AG04450 (cell line): ENCODE results near the gene GPC5. TPM values are rescaled to one million over a fixed set of nuclear protein-coding genes. Genes with fewer than 3 reads are reported as not detected.
"Not testable (repeated sequence)": the region's sequence is repeated elsewhere in the genome, so short reads cannot be mapped to it uniquely, and the experiment has no call there.

Experiments used
- CTCF ChIA-PET: fragments of 300-600, 350-600 bp; formaldehyde crosslinking; extraction: SDS; loops from one replicate; lab custom pipeline; 2022; ENCODE audit warnings: antibody characterized with exemption, inconsistent platforms; lab: Charles Lee
- POLR2A ChIA-PET: fragments of 350-600 bp; formaldehyde crosslinking; extraction: SDS; loops from one replicate; lab custom pipeline; 2021; ENCODE audit warnings: antibody characterized with exemption, inconsistent platforms; lab: Yijun Ruan, JAX
- DNase-seq: peaks from one replicate; pipeline ENCODE4 v3.0.0-alpha.2; 2011; ENCODE audit warnings: low read depth, low spot score
- H3K27ac ChIP-seq: one replicate; pipeline ENCODE4 v1.5.1; 2012; ENCODE audit warnings: low read depth, low read length, control low read depth
- H3K27me3 ChIP-seq: one replicate; pipeline ENCODE4 v1.6.0; 2012; ENCODE audit warnings: low read length; ENCODE audit not compliant: control insufficient read depth, insufficient read depth
- H3K4me3 ChIP-seq: 2 replicates; pipeline ENCODE4 v1.5.1; 2011; ENCODE audit warnings: mild to moderate bottlenecking, low read depth, low read length, control low read depth
- H3K9me3 ChIP-seq: 2 replicates; pipeline ENCODE4 v1.5.1; 2012; ENCODE audit warnings: low read length; ENCODE audit not compliant: control insufficient read depth, insufficient read depth
- CTCF ChIP-seq: IDR thresholded peaks from 2 replicates; pipeline ENCODE4 v1.5.1; 2011; ENCODE audit warnings: low read depth, low read length, control low read depth, inconsistent platforms
- polyA plus RNA-seq: library from polyadenylated mRNA; depleted of rRNA; stranded (reverse); fragments of >200 nt; gene quantifications from 2 replicates; pipeline ENCODE4 v1.2.3, GENCODE V29; 2011

Gene GPC5
- polyA plus RNA-seq, 1 experiment: 3.6 TPM

- ChIA-PET CTCF (interaction anchor here (0.9 to 1.1 kb wide), 2 partner anchors 13 to 35 kb away, joined by 3 read pairs; no protein-coding TSS in a partner anchor), POLR2A (no interaction called here)
- no peak for DNase-seq
- Histone ChIP-seq H3K9me3 (no peaks in the 10 kb centered on the region), H3K27me3 (no peaks in the 10 kb centered on the region), H3K27ac (no peak overlapping the region), H3K4me3 (no peak overlapping the region)
- no peak for TF ChIP-seq CTCF
These were observed 10.6 kb downstream of the GPC5 start for GRCh38 chr13:91408971-91409370.

DNA sequence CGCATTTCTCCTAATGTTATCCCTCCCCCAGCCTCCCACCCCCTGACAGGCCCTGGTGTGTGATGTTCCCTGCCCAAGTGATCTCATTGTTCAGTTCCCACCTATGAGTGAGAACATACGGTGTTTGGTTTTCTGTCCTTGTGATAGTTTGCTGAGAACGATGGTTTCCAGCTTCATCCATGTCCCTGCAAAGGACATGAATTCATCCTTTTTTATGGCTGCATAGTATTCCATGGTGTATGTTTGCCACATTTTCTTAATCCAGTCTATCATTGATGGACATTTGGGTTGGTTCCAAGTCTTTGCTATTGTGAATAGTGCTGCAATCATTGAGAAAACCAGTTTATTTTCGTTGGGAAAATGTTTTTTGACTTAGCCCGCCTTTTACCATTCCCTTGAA is 18.2 kb downstream of the GPC5 start:
- DNase-seq, H3K27me3 ChIP-seq, CTCF ChIA-PET, H3K4me3 ChIP-seq, H3K27ac ChIP-seq, POLR2A ChIA-PET, H3K9me3 ChIP-seq: not testable (repeated sequence)

DNA sequence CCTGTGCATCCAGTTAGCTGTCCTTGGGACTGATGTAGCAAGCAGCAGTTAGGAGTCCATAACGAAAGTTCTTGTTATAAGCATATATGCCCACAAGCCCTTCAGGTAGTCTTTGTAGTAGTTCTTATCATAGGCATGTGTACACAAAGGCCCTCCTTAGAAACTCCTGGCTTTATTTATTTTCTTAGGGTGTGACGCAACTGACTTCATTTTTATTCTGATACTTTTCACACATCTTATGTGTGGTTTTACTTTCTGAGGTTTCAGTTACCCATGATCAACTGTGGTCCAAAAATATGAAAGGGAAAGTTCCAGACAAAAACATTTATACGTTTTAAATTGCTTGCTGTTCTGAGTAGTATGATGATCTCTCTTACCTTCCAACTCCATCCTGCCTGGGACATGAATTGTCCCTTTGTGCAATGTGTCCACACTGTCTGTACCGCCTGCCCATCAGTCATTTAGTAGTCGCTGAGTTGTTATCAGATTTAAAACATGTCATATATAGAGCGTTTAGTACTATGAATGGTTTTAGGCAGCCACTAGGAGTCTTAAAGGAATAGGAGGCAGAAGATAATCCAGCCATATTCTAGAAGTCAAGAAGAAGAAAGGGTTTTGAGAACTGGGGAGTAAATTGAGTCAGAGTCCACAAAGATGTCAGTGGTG is 19.4 kb downstream of the GPC5 start:
- DNase-seq: no peak
- POLR2A ChIA-PET: no interaction called here
- CTCF ChIA-PET: no interaction called here

DNA sequence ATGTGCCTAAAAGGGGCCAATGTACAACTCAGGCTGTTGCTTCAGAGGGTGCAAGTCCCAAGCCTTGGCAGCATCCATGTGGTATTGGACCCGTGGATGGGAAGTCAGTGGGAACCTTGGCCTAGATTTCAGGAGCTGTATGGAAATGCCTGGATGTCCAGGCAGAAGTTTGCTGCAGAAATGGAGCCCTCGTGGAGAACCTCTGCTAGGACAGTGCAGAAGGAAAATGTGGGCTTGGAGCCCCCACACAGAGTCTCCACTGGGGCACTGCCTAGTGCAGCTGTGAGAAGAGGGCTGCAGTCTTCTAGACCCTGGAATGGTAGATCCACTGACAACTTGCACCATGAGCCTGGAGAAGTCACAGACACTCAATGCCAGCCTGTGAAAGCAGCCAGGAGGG is 28.5 kb downstream of the GPC5 start:
- Histone ChIP-seq H3K27me3 (no peaks in the 10 kb centered on the region), H3K9me3 (peaks cover 3% of the 10 kb centered on the region; the same call in 1 of the 2 replicates), H3K4me3 (no peak overlapping the region), H3K27ac (no peak overlapping the region)
- TF ChIP-seq CTCF: no peak
- ChIA-PET CTCF (no interaction called here), POLR2A (no interaction called here)
- DNase-seq: no peak

More for the DNA sequence above, 19.4 kb downstream of the GPC5 start:
- TF ChIP-seq CTCF: no peak
- Histone ChIP-seq H3K9me3 (no peaks in the 10 kb centered on the region), H3K27me3 (no peaks in the 10 kb centered on the region), H3K4me3 (no peak overlapping the region), H3K27ac (no peak overlapping the region)

DNA sequence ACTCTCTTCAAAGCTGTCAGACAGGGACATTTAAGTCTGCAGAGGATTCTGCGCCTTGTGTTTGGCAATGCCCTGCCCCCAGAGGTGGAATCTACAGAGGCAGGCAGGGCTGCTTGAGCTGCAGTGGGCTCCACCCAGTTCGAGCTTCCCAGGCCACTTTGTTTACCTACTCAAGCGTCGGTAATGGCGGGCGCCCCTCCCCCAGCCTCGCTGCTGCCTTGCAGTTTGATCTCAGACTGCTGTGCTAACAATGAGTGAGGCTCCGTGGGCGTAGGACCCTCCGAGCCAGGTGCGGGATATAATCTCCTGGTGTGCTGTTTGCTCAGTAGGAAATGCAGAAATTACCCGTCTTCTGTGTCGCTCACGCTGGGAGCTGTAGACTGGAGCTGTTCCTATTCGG is 40.3 kb downstream of the GPC5 start:
- H3K4me3 ChIP-seq, H3K27me3 ChIP-seq, POLR2A ChIA-PET, CTCF ChIA-PET, H3K9me3 ChIP-seq, DNase-seq, H3K27ac ChIP-seq: not testable (repeated sequence)

GRCh38 chr13:91450913-91451312 is 52.5 kb downstream of the GPC5 start:
- Histone ChIP-seq H3K27ac (no peak overlapping the region), H3K27me3 (no peaks in the 10 kb centered on the region), H3K9me3 (no peaks in the 10 kb centered on the region), H3K4me3 (no peak overlapping the region)
- ChIA-PET CTCF (no interaction called here), POLR2A (no interaction called here)
- DNase-seq: no peak
- no peak for TF ChIP-seq CTCF
